GM12878 (cell line): ENCODE measurements around the gene PCYOX1L. TPM values are rescaled to one million over a fixed set of nuclear protein-coding genes. Genes with fewer than 3 reads are reported as not detected.

Experiments used
- ATAC-seq: fragments of 200-7000 bp; cut with Tn5 transposase; 3 replicates; pipeline ENCODE4 v1.9.1; 2020; ENCODE audit warnings: mild to moderate bottlenecking, moderate library complexity
- BruUV-seq: library from RNA; stranded (reverse); fragments of 400-500 nt; replicated peaks from 2 replicates; lab custom pipeline; 2021; lab: Mats Ljungman, UMichigan
- CTCF ChIA-PET: fragments of 300-600 bp; sonication (Branson Sonifier 250); formaldehyde crosslinking; extraction: SDS; loops from one replicate; lab custom pipeline; 2021; ENCODE audit warnings: inconsistent platforms; lab: Yijun Ruan, JAX
- POLR2A ChIA-PET: fragments of 350-600 bp; formaldehyde crosslinking; extraction: SDS; loops from one replicate; lab custom pipeline; 2021; ENCODE audit warnings: inconsistent platforms; lab: Charles Lee
- RAD21 ChIA-PET: fragments of 300-600 bp; sonication (Branson Sonifier 250); formaldehyde crosslinking; loops from one replicate; lab custom pipeline; 2023; ENCODE audit warnings: antibody characterized with exemption; ENCODE audit not compliant: unreplicated experiment; lab: Charles Lee
- SMC1A ChIA-PET: fragments of 300-600 bp; sonication (Branson Sonifier 250); formaldehyde crosslinking; loops from one replicate; lab custom pipeline; 2023; ENCODE audit not compliant: unreplicated experiment, uncharacterized antibody; lab: Charles Lee
- DNase-seq: peaks from one replicate; pipeline ENCODE4 v3.0.0-alpha.2; 2011; ENCODE audit warnings: low read depth, low spot score
- FAIRE-seq: peaks from 3 replicates; lab custom pipeline; 2011; peaks lifted over from hg19 to GRCh38; lab: Jason Lieb, UNC
- H2AFZ ChIP-seq: 2 replicates; pipeline ENCODE4 v1.6.0; 2011; ENCODE audit warnings: low read depth, low read length, control low read depth; ENCODE audit not compliant: control insufficient read depth
- H3K27ac ChIP-seq: 2 replicates; pipeline ENCODE4 v1.5.1; 2011; ENCODE audit warnings: control low read depth; ENCODE audit not compliant: control insufficient read depth, insufficient read depth
- H3K27me3 ChIP-seq, 2 experiments: replicated peaks in 1 of 2; 2 replicates each; pipeline versions ENCODE4 v1.6.0 to v1.6.1; 2011; ENCODE audit warnings: low read length in 1 of 2; ENCODE audit not compliant: control insufficient read depth in 2 of 2, insufficient read depth in 2 of 2
- H3K36me3 ChIP-seq, 2 experiments: 2 replicates each; pipeline ENCODE4 v1.5.1; 2011; ENCODE audit warnings: low read length in 1 of 2; ENCODE audit not compliant: control insufficient read depth in 2 of 2, insufficient read depth in 2 of 2
- H3K4me1 ChIP-seq: 2 replicates; pipeline ENCODE4 v1.6.1; 2011; ENCODE audit warnings: mild to moderate bottlenecking, low read length, moderate library complexity, mixed read lengths; ENCODE audit not compliant: control insufficient read depth, insufficient read depth
- H3K4me2 ChIP-seq: 2 replicates; pipeline ENCODE4 v1.6.0; 2011; ENCODE audit warnings: control low read depth; ENCODE audit not compliant: control insufficient read depth, insufficient read depth
- H3K4me3 ChIP-seq: fragments of 200-600 bp; sonication (generic); 2 replicates; pipeline ENCODE4 v1.5.1; 2016
- H3K79me2 ChIP-seq: 2 replicates; pipeline ENCODE4 v1.6.0; 2011; ENCODE audit warnings: low read length; ENCODE audit not compliant: control insufficient read depth, insufficient read depth
- H3K9ac ChIP-seq: 2 replicates; pipeline ENCODE4 v1.8.0; 2011; ENCODE audit warnings: low read length, control low read depth, mixed read lengths; ENCODE audit not compliant: control insufficient read depth, insufficient read depth
- H3K9me3 ChIP-seq: replicated peaks from 3 replicates; pipeline ENCODE4 v1.5.1; 2011; ENCODE audit warnings: mild to moderate bottlenecking, low read length; ENCODE audit not compliant: control insufficient read depth, insufficient read depth
- H4K20me1 ChIP-seq: 2 replicates; pipeline ENCODE4 v1.6.0; 2011; ENCODE audit not compliant: control insufficient read depth, insufficient read depth
- EED ChIP-seq: sonication (generic); IDR thresholded peaks from 2 replicates; pipeline ENCODE4 v1.6.1; 2016; ENCODE audit warnings: antibody characterized with exemption, low read depth
- EZH2 ChIP-seq: IDR thresholded peaks from 2 replicates; pipeline ENCODE4 v1.6.1; 2012; ENCODE audit warnings: low read depth, mild to moderate bottlenecking, control low read depth, inconsistent platforms, low read length, borderline replicate concordance; ENCODE audit not compliant: control insufficient read depth
- FOXK2 ChIP-seq: fragments of 450-650 bp; IDR thresholded peaks from 2 replicates; pipeline ENCODE4 v1.6.1; 2017; ENCODE audit warnings: mild to moderate bottlenecking, moderate library complexity
- HCFC1 ChIP-seq: fragments of 150-350 bp; IDR thresholded peaks from 2 replicates; pipeline ENCODE4 v1.6.1; 2014; ENCODE audit warnings: low read length
- NR2C1 ChIP-seq: fragments of 450-650 bp; IDR thresholded peaks from 2 replicates; pipeline ENCODE4 v1.6.1; 2017; ENCODE audit warnings: antibody characterized with exemption, mild to moderate bottlenecking, moderate library complexity
- NR2C2 ChIP-seq: IDR thresholded peaks from 2 replicates; pipeline ENCODE4 v1.6.1; 2011; ENCODE audit warnings: borderline replicate concordance, low read depth; ENCODE audit not compliant: control insufficient read depth, insufficient read length
- WGBS: methylation state at CpG from one replicate; pipeline ENCODE4 v1.1.6; 2016; ENCODE audit warnings: low lambda C conversion rate; ENCODE audit not compliant: insufficient replicate concordance, insufficient coverage; ENCODE audit errors: missing lambda C conversion rate; 5-methylcytosine and 5-hydroxymethylcytosine counted together
- in situ Hi-C: fragments of 300-500 bp; cut with MboI; formaldehyde crosslinking; loops from 9 replicates; pipeline ENCODE4 v1.14.3; 2018; ENCODE audit warnings: mixed read lengths
- intact Hi-C: fragments of 100-400 bp; cut with micrococcal nuclease; formaldehyde crosslinking; loops from one replicate; pipeline ENCODE4 v1.14.2; 2022; ENCODE audit not compliant: unreplicated experiment
- polyA plus RNA-seq, 11 experiments: library from polyadenylated mRNA; depleted of rRNA in 4 of 11; unstranded in 6 of 11; stranded (reverse) in 5 of 11; fragments of >200 nt; fragmentation: Nextera tagmentation in 4 of 11; fragmentation: Illumina TruSeq in 1 of 11; extraction: Ambion mirVana in 4 of 11; extraction: Trizol in 1 of 11; gene quantifications; 1 replicate in 1 of 11; 2 replicates in 10 of 11; pipeline versions ENCODE4 v1.2.1 to v1.2.3, GENCODE V29; 2011 to 2016; ENCODE audit warnings: inconsistent platforms in 2 of 11, missing spikeins in 2 of 11, low read depth in 1 of 11
- total RNA-seq, 4 experiments: library from RNA; depleted of rRNA in 3 of 4; stranded (reverse); fragments of >200 nt in 3 of 4; fragmentation: Illumina TruSeq in 1 of 4; extraction: Trizol in 1 of 4; gene quantifications; 2 replicates each; pipeline versions ENCODE4 v1.2.1 to v1.2.3, GENCODE V29; 2013 to 2021
- TF ChIP-seq, protein P1 (sequence below): fragments of 450-650 bp; IDR thresholded peaks from 2 replicates; pipeline ENCODE4 v1.6.1; 2016; ENCODE audit warnings: mild to moderate bottlenecking, moderate library complexity, borderline replicate concordance

PCYOX1L gene
- total and polyA plus RNA-seq, 10 of the 15 experiments (the other 5 are each of a cell fraction or from before 2014, with no cell fraction given), result 2.9 to 17.0 (median 12.9) TPM

DNA sequence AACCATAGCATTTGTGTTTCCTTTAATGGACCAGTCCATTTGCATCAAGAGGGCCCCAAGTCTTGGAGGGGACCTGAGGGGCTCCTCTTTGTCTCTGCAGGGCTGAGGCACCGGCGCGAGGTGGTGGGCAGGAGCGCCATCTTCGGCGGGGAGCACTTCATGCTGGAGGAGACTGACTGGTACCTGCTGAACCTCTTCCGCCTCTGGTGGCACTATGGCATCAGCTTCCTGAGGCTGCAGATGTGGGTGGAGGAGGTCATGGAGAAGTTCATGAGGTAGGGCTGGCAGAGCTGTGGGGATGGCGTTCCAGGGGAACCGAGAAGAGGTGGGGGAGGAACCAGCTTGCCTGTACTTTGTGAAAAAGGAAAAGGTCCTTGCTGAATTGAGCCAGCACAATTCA is 6.1 kb downstream of the PCYOX1L start:
- H3K4me3 ChIP-seq, result no peak overlapping the region
- BruUV-seq, result no TSS peak
- H3K27ac ChIP-seq, result no peak overlapping the region
- peaks cover 2% of the 10 kb centered on the region; the same call in 1 of the 2 replicates for H3K4me1 ChIP-seq
- ATAC-seq (no peak), DNase-seq (no peak), FAIRE-seq (no peak)
- SMC1A ChIA-PET, result no interaction called here
- H2AFZ ChIP-seq, result no peak overlapping the region
- no peaks in the 10 kb centered on the region for H3K9me3 ChIP-seq
- in situ Hi-C loops, result no loop called here
- H4K20me1 ChIP-seq, result no peaks in the 10 kb centered on the region
- CTCF ChIA-PET, result interaction anchor here (1.3 to 5.8 kb wide), 3 partner anchors 46 to 254 kb away, joined by 3 to 118 read pairs (median 3); no protein-coding TSS in a partner anchor
- no peak overlapping the region for H3K9ac ChIP-seq
- POLR2A ChIA-PET, result no interaction called here
- H3K27me3 ChIP-seq, result no peaks in the 10 kb centered on the region
- no peaks in the 10 kb centered on the region for H3K36me3 ChIP-seq
- intact Hi-C loops, result no loop called here
- TF ChIP-seq NR2C1 (no peak), HCFC1 (no peak), FOXK2 (no peak), EZH2 (no peak), EED (no peak), NR2C2 (no peak)
- TF ChIP-seq, protein P1, sequence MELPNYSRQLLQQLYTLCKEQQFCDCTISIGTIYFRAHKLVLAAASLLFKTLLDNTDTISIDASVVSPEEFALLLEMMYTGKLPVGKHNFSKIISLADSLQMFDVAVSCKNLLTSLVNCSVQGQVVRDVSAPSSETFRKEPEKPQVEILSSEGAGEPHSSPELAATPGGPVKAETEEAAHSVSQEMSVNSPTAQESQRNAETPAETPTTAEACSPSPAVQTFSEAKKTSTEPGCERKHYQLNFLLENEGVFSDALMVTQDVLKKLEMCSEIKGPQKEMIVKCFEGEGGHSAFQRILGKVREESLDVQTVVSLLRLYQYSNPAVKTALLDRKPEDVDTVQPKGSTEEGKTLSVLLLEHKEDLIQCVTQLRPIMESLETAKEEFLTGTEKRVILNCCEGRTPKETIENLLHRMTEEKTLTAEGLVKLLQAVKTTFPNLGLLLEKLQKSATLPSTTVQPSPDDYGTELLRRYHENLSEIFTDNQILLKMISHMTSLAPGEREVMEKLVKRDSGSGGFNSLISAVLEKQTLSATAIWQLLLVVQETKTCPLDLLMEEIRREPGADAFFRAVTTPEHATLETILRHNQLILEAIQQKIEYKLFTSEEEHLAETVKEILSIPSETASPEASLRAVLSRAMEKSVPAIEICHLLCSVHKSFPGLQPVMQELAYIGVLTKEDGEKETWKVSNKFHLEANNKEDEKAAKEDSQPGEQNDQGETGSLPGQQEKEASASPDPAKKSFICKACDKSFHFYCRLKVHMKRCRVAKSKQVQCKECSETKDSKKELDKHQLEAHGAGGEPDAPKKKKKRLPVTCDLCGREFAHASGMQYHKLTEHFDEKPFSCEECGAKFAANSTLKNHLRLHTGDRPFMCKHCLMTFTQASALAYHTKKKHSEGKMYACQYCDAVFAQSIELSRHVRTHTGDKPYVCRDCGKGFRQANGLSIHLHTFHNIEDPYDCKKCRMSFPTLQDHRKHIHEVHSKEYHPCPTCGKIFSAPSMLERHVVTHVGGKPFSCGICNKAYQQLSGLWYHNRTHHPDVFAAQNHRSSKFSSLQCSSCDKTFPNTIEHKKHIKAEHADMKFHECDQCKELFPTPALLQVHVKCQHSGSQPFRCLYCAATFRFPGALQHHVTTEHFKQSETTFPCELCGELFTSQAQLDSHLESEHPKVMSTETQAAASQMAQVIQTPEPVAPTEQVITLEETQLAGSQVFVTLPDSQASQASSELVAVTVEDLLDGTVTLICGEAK, result no peak
- TF ChIP-seq, all 136 proteins: peak for 0
- peaks cover under 1% of the 10 kb centered on the region; the same call in 1 of the 2 replicates for H3K79me2 ChIP-seq
- RAD21 ChIA-PET, result no interaction called here
- 99% methylated on average over 9 of the region's 9 CpGs for whole genome bisulfite sequencing
- no peak overlapping the region for H3K4me2 ChIP-seq
